Activated CD8-positive, alpha-beta T cell treated with anti-CD3 and anti-CD28 coated beads for 36 hours (primary cell): ENCODE data around the gene CUL4A. TPM values are rescaled to one million over a fixed set of nuclear protein-coding genes. Genes with fewer than 3 reads are reported as not detected.

Source experiments
- ATAC-seq: fragments of 200-7000 bp; cut with Tn5 transposase; one replicate; pipeline ENCODE4 v1.10.0; 2021; ENCODE audit warnings: mild to moderate bottlenecking, moderate library complexity
- CTCF ChIA-PET: fragments of 350-600 bp; sonication (Branson Sonifier 250); formaldehyde crosslinking; loops from one replicate; lab custom pipeline; 2021; ENCODE audit warnings: antibody characterized with exemption; lab: Charles Lee
- POLR2A ChIA-PET: fragments of 350-600 bp; sonication (Branson Sonifier 250); formaldehyde crosslinking; loops from one replicate; lab custom pipeline; 2021; ENCODE audit warnings: antibody characterized with exemption; lab: Charles Lee
- DNase-seq: peaks from one replicate; pipeline ENCODE4 v3.0.0-alpha.2; 2020
- H3K27ac Mint-ChIP-seq: one replicate; pipeline ENCODE4 v1.8.0; 2021; ENCODE audit warnings: mild to moderate bottlenecking, mixed read lengths
- H3K27me3 Mint-ChIP-seq: one replicate; pipeline ENCODE4 v1.8.0; 2021; ENCODE audit warnings: mixed read lengths
- H3K36me3 Mint-ChIP-seq: one replicate; pipeline ENCODE4 v1.8.0; 2021; ENCODE audit warnings: low read depth, mixed read lengths
- H3K4me1 Mint-ChIP-seq: one replicate; pipeline ENCODE4 v1.8.0; 2021; ENCODE audit warnings: low read depth, mixed read lengths
- H3K4me3 Mint-ChIP-seq: one replicate; pipeline ENCODE4 v1.8.0; 2021; ENCODE audit warnings: mild to moderate bottlenecking, moderate library complexity, mixed read lengths
- H3K9me3 Mint-ChIP-seq: one replicate; pipeline ENCODE4 v1.8.0; 2021; ENCODE audit warnings: mixed read lengths
- intact Hi-C: fragments of 100-400 bp; cut with micrococcal nuclease; formaldehyde crosslinking; loops from one replicate; pipeline ENCODE4 v1.10.0; 2022
- total RNA-seq, 2 experiments: library from RNA; stranded (reverse); gene quantifications; one replicate each; pipeline ENCODE4 v1.2.3, GENCODE V29; 2021
- TF ChIP-seq, protein P1 (sequence below): fragments of 200-600 bp; IDR thresholded peaks from one replicate; pipeline ENCODE4 v1.8.0; 2022; ENCODE audit warnings: antibody characterized with exemption, mild to moderate bottlenecking

The CUL4A gene
- total RNA-seq, 2 experiments from 2014 or later = 81.5 to 81.7 TPM

DNA sequence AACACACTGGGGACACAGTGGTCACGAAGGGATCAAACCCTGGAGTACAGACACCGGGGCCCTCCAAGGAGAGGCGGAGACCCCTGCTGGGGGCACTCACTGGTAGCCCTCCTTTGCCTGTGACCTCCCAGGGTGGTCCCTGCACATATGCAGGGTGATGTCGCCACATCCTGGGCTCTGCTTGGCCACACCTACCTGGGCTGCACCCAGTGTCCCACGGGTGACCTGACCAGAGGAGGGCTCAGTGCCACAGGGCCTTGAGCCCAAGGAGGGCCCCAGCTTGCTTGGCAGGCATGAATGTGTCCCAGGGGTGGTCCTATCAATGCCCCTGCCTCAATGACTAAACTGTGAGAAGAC, 5.1 kb upstream of the CUL4A start:
- Mint-ChIP-seq H3K4me3 (no peak overlapping the region), H3K9me3 (no peaks in the 10 kb centered on the region), H3K4me1 (peaks cover 49% of the 10 kb centered on the region), H3K27ac (no peak overlapping the region), H3K36me3 (peaks cover 35% of the 10 kb centered on the region), H3K27me3 (no peaks in the 10 kb centered on the region)
- DNase-seq (no peak), ATAC-seq (no peak)
- ChIA-PET POLR2A (no interaction called here), CTCF (no interaction called here)
- TF ChIP-seq, protein P1, sequence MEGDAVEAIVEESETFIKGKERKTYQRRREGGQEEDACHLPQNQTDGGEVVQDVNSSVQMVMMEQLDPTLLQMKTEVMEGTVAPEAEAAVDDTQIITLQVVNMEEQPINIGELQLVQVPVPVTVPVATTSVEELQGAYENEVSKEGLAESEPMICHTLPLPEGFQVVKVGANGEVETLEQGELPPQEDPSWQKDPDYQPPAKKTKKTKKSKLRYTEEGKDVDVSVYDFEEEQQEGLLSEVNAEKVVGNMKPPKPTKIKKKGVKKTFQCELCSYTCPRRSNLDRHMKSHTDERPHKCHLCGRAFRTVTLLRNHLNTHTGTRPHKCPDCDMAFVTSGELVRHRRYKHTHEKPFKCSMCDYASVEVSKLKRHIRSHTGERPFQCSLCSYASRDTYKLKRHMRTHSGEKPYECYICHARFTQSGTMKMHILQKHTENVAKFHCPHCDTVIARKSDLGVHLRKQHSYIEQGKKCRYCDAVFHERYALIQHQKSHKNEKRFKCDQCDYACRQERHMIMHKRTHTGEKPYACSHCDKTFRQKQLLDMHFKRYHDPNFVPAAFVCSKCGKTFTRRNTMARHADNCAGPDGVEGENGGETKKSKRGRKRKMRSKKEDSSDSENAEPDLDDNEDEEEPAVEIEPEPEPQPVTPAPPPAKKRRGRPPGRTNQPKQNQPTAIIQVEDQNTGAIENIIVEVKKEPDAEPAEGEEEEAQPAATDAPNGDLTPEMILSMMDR = no peak
- intact Hi-C loops = no loop called here

DNA sequence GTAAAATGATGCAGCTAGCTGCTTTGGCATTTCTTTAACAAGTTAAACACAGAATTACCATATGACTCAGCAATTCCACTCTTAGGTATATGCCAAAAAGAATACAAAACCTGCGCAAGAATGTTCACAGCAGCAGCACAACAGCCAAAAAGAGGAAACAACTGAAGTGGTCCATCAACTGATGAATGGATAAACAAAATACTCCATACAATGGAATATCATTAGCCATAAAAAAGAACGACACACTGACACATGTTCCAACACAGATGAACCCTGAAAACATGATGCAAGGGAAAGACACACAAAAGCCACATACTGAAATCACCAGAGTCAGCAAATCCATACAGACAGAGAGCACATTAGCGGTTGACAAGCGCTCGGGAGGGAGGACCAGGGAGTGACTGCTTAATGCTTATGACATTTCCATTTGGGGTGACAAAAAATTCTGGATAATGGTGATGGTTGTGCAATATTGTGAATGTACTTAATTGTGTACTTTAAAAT, 3.9 kb upstream of the CUL4A start:
- intact Hi-C loops = no loop called here
- Mint-ChIP-seq H3K27me3 (no peaks in the 10 kb centered on the region), H3K4me3 (peak overlapping the region; percentile 54), H3K27ac (peak overlapping the region; percentile 77), H3K36me3 (peaks cover 28% of the 10 kb centered on the region), H3K4me1 (peaks cover 47% of the 10 kb centered on the region), H3K9me3 (no peaks in the 10 kb centered on the region)
- TF ChIP-seq, protein P1 = no peak
- no peak for ATAC-seq
- DNase-seq = no peak
- POLR2A ChIA-PET = no interaction called here
- CTCF ChIA-PET = no interaction called here

DNA sequence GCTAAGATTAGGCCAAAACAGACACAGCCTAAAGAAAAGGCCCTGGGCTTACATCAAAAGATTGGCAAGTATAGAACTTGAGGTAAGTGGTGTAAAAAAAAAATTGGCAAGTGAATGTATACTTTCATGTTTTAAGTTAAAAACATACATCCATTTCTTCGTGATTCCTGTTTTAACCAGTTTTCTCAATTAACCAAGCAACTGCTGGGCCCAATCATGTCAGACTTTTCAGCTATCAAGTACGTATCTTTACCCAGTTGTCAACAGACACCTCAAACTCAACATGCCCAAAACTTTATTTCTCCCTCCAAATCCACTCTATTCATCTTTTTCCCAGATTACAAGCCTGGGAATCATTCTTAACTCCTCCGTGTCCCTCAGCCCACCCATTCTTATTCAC, 2.0 kb upstream of the CUL4A start:
- ChIA-PET CTCF (interaction anchor here (0.6 to 1.3 kb wide), 3 partner anchors 26 to 187 kb away, joined by 3 to 5 read pairs (median 3); no protein-coding TSS in a partner anchor), POLR2A (interaction anchor here (1.0 to 1.6 kb wide), 4 partner anchors 11 to 46 kb away, joined by 3 to 5 read pairs (median 4); no protein-coding TSS in a partner anchor)
- Mint-ChIP-seq H3K9me3 (no peaks in the 10 kb centered on the region), H3K4me3 (peak overlapping the region; percentile 83), H3K36me3 (peaks cover 43% of the 10 kb centered on the region), H3K27ac (peak overlapping the region; percentile 80), H3K4me1 (peaks cover 57% of the 10 kb centered on the region), H3K27me3 (no peaks in the 10 kb centered on the region)
- DNase-seq = no peak
- ATAC-seq = no peak
- intact Hi-C loops = no loop called here
- TF ChIP-seq, protein P1 = no peak

DNA sequence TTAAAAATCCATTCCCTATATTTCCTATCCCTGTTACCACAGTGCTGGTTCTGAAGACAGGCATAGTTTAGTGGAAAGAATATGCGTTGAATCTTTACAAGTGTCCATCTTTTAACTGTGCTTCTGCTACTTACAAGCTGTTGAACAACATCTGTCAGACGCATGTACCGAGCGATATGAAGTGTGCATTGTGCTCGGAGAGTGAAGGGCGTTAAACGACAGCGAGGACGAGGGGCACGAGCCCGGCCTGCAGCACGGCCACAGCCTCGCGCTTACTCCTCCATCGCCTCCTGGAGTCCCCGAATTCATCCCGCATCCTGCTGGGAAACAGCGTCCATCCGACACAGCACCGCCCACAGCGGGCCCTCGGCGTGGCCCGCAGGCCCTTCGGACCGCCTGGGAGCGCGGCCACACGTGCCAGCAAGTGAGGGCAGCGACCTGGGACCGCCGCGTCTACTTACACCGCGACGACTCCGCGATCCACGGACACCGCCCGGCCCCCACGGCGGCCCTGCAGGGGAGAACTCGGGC, 1.5 kb upstream of the CUL4A start:
- intact Hi-C loops = no loop called here
- POLR2A ChIA-PET = interaction anchor here (1.0 to 2.8 kb wide), 9 partner anchors 10 to 90 kb away, joined by 3 to 16 read pairs (median 4); partner anchors contain the start of gene LAMP1
- Mint-ChIP-seq H3K27ac (peak overlapping the region; percentile 80), H3K4me1 (peaks cover 57% of the 10 kb centered on the region), H3K36me3 (peaks cover 43% of the 10 kb centered on the region), H3K4me3 (peak overlapping the region; percentile 83), H3K9me3 (no peaks in the 10 kb centered on the region), H3K27me3 (no peaks in the 10 kb centered on the region)
- CTCF ChIA-PET = interaction anchor here (1.3 kb wide), 1 partner anchor 61 kb away, joined by 5 read pairs; no protein-coding TSS in a partner anchor
- DNase-seq = peak; percentile 24
- TF ChIP-seq, protein P1 = no peak
- ATAC-seq = peak; percentile 3
